Thoracic aorta (tissue), 2 donors: Measurements from ENCODE around the gene ACTRT3. TPM values are rescaled to one million over a fixed set of nuclear protein-coding genes. Genes with fewer than 3 reads are reported as not detected.

Experiments
- ATAC-seq: fragments of 150-250 bp; one replicate; pipeline ENCODE4 v1.8.0; 2017; ENCODE audit warnings: low read depth; ENCODE audit not compliant: insufficient number of reproducible peaks, low FRiP score
- DNase-seq: peaks from one replicate; pipeline ENCODE4 v3.0.0-alpha.2; 2020; ENCODE audit warnings: low spot score
- H3K27ac ChIP-seq, 2 donors: fragments of 200-600 bp; sonication (generic); 1 replicate in 1 of 2; 2 replicates in 1 of 2; pipeline ENCODE4 v1.5.1; 2016; ENCODE audit warnings: mild to moderate bottlenecking in 2 of 2, moderate library complexity in 2 of 2
- H3K27me3 ChIP-seq: fragments of 200-600 bp; sonication (generic); replicated peaks from 2 replicates; pipeline ENCODE4 v1.6.0; 2016; ENCODE audit warnings: mild to moderate bottlenecking; ENCODE audit not compliant: insufficient read depth
- H3K36me3 ChIP-seq: fragments of 200-600 bp; sonication (generic); one replicate; pipeline ENCODE4 v1.5.1; 2016
- H3K4me1 ChIP-seq, 2 donors: fragments of 200-600 bp; sonication (generic); 1 replicate in 1 of 2; 2 replicates in 1 of 2; pipeline versions ENCODE4 v1.5.1 to v1.6.0; 2016; ENCODE audit warnings: low read depth in 2 of 2, mild to moderate bottlenecking in 1 of 2; ENCODE audit not compliant: control insufficient read depth in 1 of 2
- H3K4me3 ChIP-seq: fragments of 200-600 bp; sonication (generic); 2 replicates; pipeline ENCODE4 v1.5.1; 2016; ENCODE audit warnings: mild to moderate bottlenecking
- H3K9me3 ChIP-seq: fragments of 200-600 bp; sonication (generic); 2 replicates; pipeline ENCODE4 v1.5.1; 2016
- total RNA-seq, 2 donors: library from RNA; depleted of rRNA; stranded (reverse); fragments of >200 nt; gene quantifications; one replicate each; pipeline versions ENCODE4 v1.1.0 to v1.2.3, GENCODE V29; 2016
- TF ChIP-seq, protein P1 (sequence below): fragments of 200-600 bp; sonication (generic); IDR thresholded peaks from one replicate; pipeline ENCODE4 v1.5.1; 2019; ENCODE audit warnings: antibody characterized with exemption

The ACTRT3 gene
- total RNA-seq, 2 donors from 2014 or later, result 2.7 to 3.1 TPM

DNA sequence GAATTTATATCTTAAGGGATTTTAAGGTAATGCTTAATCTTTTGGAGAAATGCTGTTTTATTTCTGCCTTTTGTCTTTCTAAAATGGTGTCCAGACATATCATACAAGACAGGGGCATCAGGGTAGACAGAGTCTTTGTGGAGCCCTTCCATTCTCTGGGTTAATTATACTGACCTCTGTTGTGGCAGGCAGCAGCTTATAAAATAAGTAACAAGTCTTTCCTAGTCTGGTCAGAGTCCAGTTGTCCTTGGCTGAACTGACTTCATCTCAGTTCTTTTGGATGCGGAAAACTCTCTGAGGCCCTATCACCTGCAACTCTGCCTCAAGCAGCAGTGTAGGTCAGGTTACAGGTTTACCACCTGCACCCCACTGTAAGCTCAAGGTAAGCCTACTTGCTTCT lies 23.0 kb upstream of the ACTRT3 start:
- Histone ChIP-seq H3K27me3 (no peaks in the 10 kb centered on the region), H3K9me3 (no peaks in the 10 kb centered on the region), H3K36me3 (peaks cover 4% of the 10 kb centered on the region), H3K4me3 (no peak overlapping the region), H3K4me1 (no peaks in the 10 kb centered on the region), H3K27ac (no peak overlapping the region)
- TF ChIP-seq, protein P1, sequence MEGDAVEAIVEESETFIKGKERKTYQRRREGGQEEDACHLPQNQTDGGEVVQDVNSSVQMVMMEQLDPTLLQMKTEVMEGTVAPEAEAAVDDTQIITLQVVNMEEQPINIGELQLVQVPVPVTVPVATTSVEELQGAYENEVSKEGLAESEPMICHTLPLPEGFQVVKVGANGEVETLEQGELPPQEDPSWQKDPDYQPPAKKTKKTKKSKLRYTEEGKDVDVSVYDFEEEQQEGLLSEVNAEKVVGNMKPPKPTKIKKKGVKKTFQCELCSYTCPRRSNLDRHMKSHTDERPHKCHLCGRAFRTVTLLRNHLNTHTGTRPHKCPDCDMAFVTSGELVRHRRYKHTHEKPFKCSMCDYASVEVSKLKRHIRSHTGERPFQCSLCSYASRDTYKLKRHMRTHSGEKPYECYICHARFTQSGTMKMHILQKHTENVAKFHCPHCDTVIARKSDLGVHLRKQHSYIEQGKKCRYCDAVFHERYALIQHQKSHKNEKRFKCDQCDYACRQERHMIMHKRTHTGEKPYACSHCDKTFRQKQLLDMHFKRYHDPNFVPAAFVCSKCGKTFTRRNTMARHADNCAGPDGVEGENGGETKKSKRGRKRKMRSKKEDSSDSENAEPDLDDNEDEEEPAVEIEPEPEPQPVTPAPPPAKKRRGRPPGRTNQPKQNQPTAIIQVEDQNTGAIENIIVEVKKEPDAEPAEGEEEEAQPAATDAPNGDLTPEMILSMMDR, result no peak
- DNase-seq, result no peak
- ATAC-seq, result no peak

DNA sequence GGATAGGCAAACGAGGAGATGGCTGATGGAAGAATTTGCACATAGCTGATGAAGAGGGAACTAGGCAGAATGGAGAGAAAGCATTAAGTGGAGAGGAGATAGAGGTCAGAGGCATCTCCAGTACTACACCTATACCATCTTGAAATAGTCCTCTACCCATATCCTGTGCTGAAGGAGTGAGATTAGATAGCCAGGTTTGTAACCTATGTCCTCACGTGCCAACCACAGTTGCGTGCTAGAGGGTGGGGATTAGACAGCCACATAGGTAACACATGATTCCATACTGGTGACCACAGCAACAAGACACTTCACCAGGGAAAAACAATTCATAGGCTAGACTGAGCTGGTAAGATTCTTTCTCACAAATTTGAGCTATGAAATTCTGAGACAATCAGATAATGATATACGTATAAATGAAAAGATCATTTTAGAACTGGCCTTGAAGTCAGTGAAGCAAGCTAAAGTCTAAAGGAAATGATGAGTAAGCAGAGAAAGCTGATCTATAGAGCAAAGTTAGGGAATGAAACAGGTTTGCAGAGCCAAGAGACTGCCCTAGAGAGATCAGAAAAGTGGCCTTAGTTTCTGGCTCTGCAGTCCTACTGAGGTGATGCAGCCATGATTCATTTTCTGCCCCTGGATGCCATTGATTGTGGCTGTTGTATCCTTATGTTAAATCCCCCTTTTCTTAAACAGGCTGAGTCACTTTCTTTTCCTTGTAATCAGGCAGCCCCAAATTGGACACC lies 21.5 kb upstream of the ACTRT3 start:
- TF ChIP-seq, protein P1, result no peak
- Histone ChIP-seq H3K9me3 (no peaks in the 10 kb centered on the region), H3K4me3 (no peak overlapping the region), H3K27ac (no peak overlapping the region), H3K36me3 (peaks cover 12% of the 10 kb centered on the region), H3K4me1 (no peaks in the 10 kb centered on the region), H3K27me3 (no peaks in the 10 kb centered on the region)
- no peak for DNase-seq
- ATAC-seq, result no peak

DNA sequence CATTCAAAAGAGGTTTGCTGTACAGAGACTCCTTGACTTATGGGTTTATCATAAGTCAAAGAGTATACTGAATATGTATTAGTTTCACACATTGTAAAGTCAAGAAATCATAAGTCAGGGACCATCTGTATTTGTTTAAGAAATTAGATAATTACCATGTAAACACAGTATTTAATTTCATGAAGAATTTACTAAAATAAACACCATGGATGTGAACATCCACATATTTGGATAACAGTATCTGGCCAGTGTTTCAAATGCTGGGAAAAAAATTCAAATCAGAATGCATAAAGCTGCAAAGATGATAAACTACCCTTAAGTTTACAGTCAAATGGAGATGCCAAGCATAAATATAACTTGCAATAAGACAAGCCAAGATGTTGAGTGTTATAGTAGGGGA lies 20.9 kb upstream of the ACTRT3 start:
- H3K27me3 ChIP-seq, result no peaks in the 10 kb centered on the region
- DNase-seq (no peak), ATAC-seq (no peak)
- peaks cover 15% of the 10 kb centered on the region for H3K36me3 ChIP-seq
- no peaks in the 10 kb centered on the region for H3K9me3 ChIP-seq
- TF ChIP-seq, protein P1, result no peak
- no peak overlapping the region for H3K4me3 ChIP-seq
- H3K4me1 ChIP-seq, result no peaks in the 10 kb centered on the region
- no peak overlapping the region for H3K27ac ChIP-seq

DNA sequence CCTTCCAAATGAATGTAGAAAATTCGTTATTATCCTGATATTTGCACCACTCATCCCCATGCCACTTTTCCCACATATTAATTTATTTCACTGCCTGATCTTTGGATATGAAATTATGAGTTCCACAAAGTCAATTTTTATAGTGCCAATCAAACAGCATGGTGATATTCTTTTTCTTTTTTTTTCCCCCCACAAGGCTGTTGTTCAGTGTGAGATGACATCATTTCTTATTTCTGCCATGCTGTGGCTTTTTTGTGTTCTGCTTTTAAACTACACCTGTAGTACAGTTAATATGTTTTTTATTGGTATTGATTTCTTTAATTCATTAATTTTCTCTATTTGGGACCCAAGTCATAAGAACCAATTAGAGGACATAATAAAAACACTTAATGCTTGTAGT lies 18.4 kb upstream of the ACTRT3 start:
- Histone ChIP-seq H3K36me3 (peaks cover 24% of the 10 kb centered on the region), H3K27me3 (no peaks in the 10 kb centered on the region), H3K4me1 (no peaks in the 10 kb centered on the region), H3K27ac (no peak overlapping the region), H3K4me3 (no peak overlapping the region), H3K9me3 (no peaks in the 10 kb centered on the region)
- ATAC-seq (no peak), DNase-seq (no peak)
- TF ChIP-seq, protein P1, result no peak

DNA sequence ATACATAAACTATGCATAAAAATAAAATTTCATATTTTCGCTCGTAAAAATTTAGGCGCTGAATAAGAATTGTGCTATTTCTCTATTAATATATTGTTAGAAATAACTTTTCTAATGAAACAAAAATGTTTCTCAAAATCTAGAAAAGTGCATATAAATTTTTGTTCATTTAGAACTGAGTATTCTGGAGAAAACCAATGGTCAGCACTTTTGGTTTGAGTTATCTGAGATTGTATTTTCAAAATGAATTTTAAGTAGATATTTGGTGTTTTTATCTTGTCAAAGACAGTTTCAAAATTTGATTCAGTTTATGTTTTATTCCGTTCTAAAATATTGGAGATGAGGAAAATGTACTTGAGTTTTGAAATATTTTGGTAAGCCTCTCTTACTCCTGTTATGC lies 17.8 kb upstream of the ACTRT3 start:
- Histone ChIP-seq H3K27ac (no peak overlapping the region), H3K4me1 (no peaks in the 10 kb centered on the region), H3K27me3 (no peaks in the 10 kb centered on the region), H3K9me3 (no peaks in the 10 kb centered on the region), H3K4me3 (no peak overlapping the region), H3K36me3 (peaks cover 30% of the 10 kb centered on the region)
- TF ChIP-seq, protein P1, result no peak
- no peak for ATAC-seq
- DNase-seq, result no peak
